ENCODE data around the gene TP53I11. TPM values are rescaled to one million over a fixed set of nuclear protein-coding genes. Genes with fewer than 3 reads are reported as not detected.

The TP53I11 gene
- total and polyA plus RNA-seq, 2 donors (not counting 3 experiments of a cell fraction or from before 2014, with no cell fraction given) = 31.5 to 79.4 TPM

GRCh38 chr11:44945666-44946065, 5.0 kb downstream of the TP53I11 start:
- TF ChIP-seq POLR2A (IDR thresholded peaks at IDR 0.05; ENCODE audit: low read depth, low read length) (no peak), JUN (IDR thresholded peaks at IDR 0.05; ENCODE audit: borderline replicate concordance, insufficient read depth, insufficient read length, low read depth) (no peak), FOS (IDR thresholded peaks at IDR 0.05; ENCODE audit: borderline replicate concordance, insufficient read depth, low read length) (no peak), POLR2AphosphoS5 (IDR thresholded peaks at IDR 0.05; ENCODE audit: insufficient read depth, low read depth, low read length) (no peak), MAX (IDR thresholded peaks at IDR 0.05; ENCODE audit: insufficient read depth, insufficient read length) (no peak), GATA2 (IDR thresholded peaks at IDR 0.05; ENCODE audit: insufficient read depth, insufficient read length, low read depth, low read length) (no peak), EZH2 (IDR thresholded peaks at IDR 0.05; ENCODE audit: borderline replicate concordance, low read depth, low read length, severe bottlenecking) (no peak), MYC (IDR thresholded peaks at IDR 0.05; ENCODE audit: low read depth, low read length) (no peak)
- TF ChIP-seq, protein P1, sequence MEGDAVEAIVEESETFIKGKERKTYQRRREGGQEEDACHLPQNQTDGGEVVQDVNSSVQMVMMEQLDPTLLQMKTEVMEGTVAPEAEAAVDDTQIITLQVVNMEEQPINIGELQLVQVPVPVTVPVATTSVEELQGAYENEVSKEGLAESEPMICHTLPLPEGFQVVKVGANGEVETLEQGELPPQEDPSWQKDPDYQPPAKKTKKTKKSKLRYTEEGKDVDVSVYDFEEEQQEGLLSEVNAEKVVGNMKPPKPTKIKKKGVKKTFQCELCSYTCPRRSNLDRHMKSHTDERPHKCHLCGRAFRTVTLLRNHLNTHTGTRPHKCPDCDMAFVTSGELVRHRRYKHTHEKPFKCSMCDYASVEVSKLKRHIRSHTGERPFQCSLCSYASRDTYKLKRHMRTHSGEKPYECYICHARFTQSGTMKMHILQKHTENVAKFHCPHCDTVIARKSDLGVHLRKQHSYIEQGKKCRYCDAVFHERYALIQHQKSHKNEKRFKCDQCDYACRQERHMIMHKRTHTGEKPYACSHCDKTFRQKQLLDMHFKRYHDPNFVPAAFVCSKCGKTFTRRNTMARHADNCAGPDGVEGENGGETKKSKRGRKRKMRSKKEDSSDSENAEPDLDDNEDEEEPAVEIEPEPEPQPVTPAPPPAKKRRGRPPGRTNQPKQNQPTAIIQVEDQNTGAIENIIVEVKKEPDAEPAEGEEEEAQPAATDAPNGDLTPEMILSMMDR (IDR thresholded peaks at IDR 0.05; ENCODE audit: extremely low read depth in 1 of 2, insufficient read depth in 1 of 2, low read depth in 1 of 2, low read length in 2 of 2) = no peak
- H3K27me3 ChIP-seq (ENCODE audit: control insufficient read depth in 2 of 2, insufficient read depth in 2 of 2, low read length in 2 of 2) = no peaks in the 10 kb centered on the region
- no peak overlapping the region for H3K4me3 ChIP-seq (replicated peaks in 1 of 3; ENCODE audit: insufficient read depth in 1 of 3, low read depth in 1 of 3, low read length in 3 of 3)
- H3K36me3 ChIP-seq (ENCODE audit: control insufficient read depth in 2 of 2, extremely low read depth in 1 of 2, insufficient read depth in 2 of 2, low read length in 2 of 2) = no peaks in the 10 kb centered on the region
- DNase-seq (ENCODE audit: low read depth, low spot score) (peak; percentile 23), FAIRE-seq (no peak)
- intact Hi-C loops (cut with micrococcal nuclease) (no loop called here), dilution Hi-C loops (cut with MboI; ENCODE audit: extremely low pct_ligation_motif_present, low sequenced_read_pairs) (no loop called here)
- no peak overlapping the region for H3K27ac ChIP-seq (ENCODE audit: insufficient read depth, low read depth, low read length)
- ChIA-PET CTCF (interaction anchor here (1.6 to 24.5 kb wide), 5 partner anchors 9 to 156 kb away, joined by 3 to 1618 read pairs (median 19); no protein-coding TSS in a partner anchor), POLR2A (interaction anchor here (1.3 kb wide), 1 partner anchor 80 kb away, joined by 4 read pairs; no protein-coding TSS in a partner anchor)
- peaks cover 3% of the 10 kb centered on the region for H3K4me1 ChIP-seq (ENCODE audit: control insufficient read depth, extremely low read depth, insufficient read depth, low read length)
- H3K9ac ChIP-seq (replicated peaks; ENCODE audit: extremely low read depth, insufficient read depth, low read length) = no peak overlapping the region
- H3K9me3 ChIP-seq (replicated peaks; ENCODE audit: control insufficient read depth, insufficient read depth, low read length) = no peaks in the 10 kb centered on the region
- no peak overlapping the region for H3K4me2 ChIP-seq (ENCODE audit: insufficient read depth, low read length)
- no TSS peak for BruUV-seq (replicated peaks)
- peaks cover 2% of the 10 kb centered on the region for H4K20me1 ChIP-seq (replicated peaks; ENCODE audit: control insufficient read depth, extremely low read depth, insufficient read depth, low read length)
- H3K9me1 ChIP-seq (replicated peaks; ENCODE audit: control insufficient read depth, extremely low read depth, insufficient read depth, low read length) = no peaks in the 10 kb centered on the region
- H3K79me2 ChIP-seq (ENCODE audit: control insufficient read depth, insufficient read depth, low read length) = no peaks in the 10 kb centered on the region
- no peak overlapping the region for H2AFZ ChIP-seq (ENCODE audit: low read depth, low read length)

Data from endothelial cell of umbilical vein (primary cell).